Breast epithelium (tissue), 3 donors: ENCODE results near the gene DCX.

Experiments
- CTCF ChIP-seq, 3 donors: fragments of 450-650 bp; IDR thresholded peaks; one replicate each; pipeline ENCODE4 v1.5.1; 2016 to 2017; ENCODE audit warnings: antibody characterized with exemption in 3 of 3, mild to moderate bottlenecking in 3 of 3, moderate library complexity in 3 of 3
- POLR2AphosphoS5 ChIP-seq, 3 donors: sonication (generic); formaldehyde crosslinking; IDR thresholded peaks; one replicate each; pipeline ENCODE4 v1.6.1; 2017; ENCODE audit warnings: antibody characterized with exemption in 3 of 3

GRCh38 chrX:111354496-111354895 lies 57.5 kb downstream of the DCX start:
- TF ChIP-seq POLR2AphosphoS5 (IDR thresholded peaks at IDR 0.05) (no peak), CTCF (IDR thresholded peaks at IDR 0.05) (no peak)
